Stimulated activated CD4-positive, alpha-beta T cell treated with anti-CD3 and anti-CD28 coated beads, Interleukin-4, amount 100 ng/mL, for 24 hours (primary cell): ENCODE data around the gene LFNG.

Experiments
- DNase-seq: peaks from one replicate; pipeline ENCODE4 v3.0.0-alpha.2; 2020

The LFNG gene

GRCh38 chr7:2504128-2504888, 15.3 kb upstream of the LFNG start:
- no peak for DNase-seq

GRCh38 chr7:2504889-2505375, 14.6 kb upstream of the LFNG start:
- DNase-seq = no peak

DNA sequence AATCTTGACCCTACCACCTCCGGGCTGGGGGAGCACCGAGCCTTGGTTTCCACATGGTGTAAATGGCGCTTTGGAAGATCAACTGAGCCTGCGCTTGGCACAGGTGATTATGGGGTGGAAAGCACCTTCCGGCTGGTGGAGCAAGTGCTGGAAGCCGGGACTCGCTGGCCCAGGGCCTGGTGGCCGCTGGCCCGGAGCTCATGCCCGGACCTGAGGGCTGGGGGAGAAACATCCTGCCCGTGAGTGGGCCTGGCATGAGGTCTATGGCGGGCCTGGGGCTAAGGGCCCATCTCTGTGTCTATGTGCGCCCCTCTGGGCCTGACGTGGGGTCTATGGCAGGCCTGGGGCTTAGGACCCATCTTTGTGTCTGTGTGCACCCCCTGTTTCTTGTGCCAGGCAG, 14.2 kb upstream of the LFNG start:
- DNase-seq = no peak

- no peak for DNase-seq
Measured at GRCh38 chr7:2507208-2507916, 12.2 kb upstream of the LFNG start.

- no peak for DNase-seq
Measured at GRCh38 chr7:2507917-2508306, 11.7 kb upstream of the LFNG start.

DNA sequence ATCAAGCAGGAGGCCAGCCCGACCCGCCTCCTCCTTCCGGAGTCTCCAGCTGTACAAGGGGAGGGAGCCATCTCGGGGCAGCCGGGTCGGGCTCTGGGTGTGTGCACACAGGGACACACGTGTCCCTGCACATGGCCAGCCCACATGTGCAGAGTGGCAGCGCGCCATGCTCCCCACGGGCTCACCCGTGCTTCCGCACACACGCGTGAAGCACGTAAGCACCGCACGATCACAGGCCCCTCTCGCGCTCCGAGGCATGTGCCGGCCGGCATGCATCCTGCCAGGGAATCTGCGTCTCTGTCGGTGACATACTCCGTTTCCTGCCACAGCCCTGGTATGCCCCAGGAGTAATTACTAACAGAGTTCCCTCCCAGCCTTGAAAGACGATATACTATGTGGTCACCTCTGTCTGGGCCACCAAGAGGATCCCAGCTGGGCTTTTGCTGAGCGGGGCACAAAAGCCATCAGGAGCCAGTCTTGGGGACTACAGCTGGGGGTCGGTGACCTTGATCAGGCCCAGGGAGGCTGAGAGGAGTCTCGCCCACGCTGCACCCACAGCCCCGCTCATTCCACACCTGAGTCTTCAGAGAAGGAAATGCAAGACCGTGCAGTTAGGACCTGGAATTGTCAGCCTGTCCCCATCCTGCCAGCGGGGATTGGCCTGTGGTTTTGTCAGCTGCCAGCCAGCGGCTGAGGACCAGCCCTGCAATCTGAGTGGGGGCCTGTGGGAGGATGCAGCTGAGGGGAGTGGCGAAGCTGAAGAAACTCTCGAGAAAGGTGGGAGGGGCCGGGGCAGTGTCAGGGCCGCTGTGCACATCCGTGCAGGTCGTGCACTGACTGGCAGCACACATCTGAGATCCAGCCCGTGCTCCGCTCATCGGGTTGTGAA, 11.0 kb upstream of the LFNG start:
- DNase-seq = peak; percentile 67

- DNase-seq = no peak
Measured at GRCh38 chr7:2509298-2509906, 10.2 kb upstream of the LFNG start.

DNA sequence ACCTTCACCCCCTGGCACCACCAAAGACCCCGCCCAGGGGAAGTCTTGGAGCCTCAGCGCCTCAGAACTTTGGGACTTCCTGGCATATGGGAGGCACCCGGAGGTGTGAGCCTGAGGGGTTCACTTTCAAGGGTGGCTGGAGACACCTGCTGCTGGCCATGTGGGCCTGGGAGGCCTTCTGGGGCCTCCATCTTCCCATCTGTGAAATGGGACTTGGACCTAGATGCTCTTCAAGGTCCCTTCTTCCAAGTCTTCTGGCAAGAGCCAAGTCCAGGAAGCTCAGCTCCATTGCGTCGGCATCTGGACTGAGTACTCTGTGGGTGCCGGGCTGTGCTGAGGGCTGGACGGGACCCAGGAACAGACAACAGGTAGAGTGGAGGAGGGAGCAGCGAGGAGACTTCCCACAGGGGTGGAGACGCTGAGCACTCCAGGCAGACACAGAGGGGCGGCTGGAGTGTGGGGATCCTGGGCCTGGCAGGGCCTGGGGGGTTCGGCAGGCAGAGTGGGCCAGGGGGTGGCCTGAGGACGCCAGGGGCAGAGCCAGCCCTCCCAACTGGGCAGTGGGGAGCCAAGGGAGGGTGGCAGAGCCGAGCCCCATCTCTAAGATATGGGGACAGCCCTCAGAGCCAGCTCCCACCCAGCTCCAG, 9.3 kb upstream of the LFNG start:
- no peak for DNase-seq

DNA sequence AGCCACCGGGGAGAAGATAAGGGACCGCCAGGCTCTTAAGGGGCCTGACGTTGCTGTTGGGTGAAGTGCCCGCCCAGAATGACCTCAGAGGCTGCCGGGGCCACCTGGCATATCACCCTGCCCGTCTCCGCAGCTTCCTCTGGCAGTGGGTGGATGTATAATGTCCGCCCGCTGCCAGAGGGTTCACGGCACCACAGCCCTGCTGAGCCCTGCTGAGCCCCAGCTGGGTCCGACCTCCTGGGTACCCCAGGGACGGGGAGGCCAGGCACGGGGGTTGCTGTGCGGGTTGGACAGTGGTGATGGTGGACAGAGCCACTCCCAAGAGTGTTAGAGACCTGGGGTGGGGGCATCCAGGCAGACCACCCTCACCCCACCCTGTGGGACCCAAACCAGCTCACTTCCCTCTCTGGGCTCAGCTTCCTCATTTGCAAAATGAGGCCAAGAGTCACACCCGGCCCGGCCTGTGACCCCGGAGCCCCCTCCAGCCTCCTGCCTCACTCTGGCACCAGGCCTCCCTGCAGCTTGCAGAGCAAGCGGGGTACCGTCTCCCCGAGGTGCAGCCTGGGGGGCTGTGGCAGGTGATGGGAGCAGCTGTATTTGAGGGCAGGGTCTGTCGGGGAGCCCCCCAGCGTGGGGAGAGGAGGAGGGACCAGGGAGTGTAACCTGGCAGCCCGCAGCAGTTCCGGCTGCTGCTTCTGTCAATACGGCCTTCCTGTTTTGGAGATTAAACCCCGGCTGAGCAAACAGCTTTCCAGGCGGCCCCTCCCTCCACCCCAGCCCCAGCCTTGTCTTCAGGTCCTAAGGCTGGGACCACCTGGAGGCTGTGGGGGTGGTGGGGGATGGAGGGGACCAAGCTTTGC, 8.4 kb upstream of the LFNG start:
- DNase-seq = peak; percentile 50

DNA sequence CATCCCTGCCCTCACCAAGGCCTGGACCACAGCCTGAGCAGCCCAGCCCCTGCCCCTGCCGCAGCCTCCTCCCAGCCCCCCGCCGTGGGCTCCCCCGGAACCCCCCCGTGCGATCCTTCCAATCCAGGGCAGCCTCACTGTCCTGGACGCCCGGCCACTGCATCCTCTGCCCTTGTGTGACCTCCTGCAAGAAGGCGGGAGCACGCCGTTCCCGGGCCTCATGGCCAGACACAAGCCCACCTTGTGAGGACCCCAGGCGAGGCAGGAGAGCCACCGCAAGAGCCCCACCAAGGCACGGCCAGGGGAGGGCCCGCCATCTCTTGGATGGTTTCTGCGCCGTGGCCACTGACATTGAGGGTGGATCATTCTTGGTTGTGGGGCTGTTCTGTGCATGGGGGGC, 7.8 kb upstream of the LFNG start:
- DNase-seq = no peak

DNA sequence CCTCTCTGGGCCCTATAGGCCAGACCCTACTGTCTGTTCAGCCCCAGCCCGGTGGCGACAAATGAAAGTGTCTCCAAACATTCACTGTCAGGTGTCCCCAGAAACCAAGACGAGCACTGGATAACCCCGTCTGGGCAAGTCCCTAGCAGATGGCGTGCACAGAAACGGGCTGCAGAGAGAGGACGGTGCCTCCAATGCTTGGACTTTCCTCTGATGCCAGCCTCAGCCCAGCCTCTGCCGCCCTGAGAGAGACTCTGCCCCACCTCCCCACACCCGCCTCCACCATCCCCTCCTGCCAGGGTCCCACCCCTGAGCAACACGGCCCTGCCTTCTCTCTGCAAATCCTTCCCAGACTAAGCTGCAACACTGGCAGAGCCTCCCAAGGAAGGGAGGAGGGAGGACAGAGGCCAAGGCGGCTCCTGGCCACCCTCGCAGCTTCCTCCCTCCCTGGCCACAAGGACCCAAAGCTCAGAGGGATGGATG, 7.4 kb upstream of the LFNG start:
- DNase-seq = no peak

- no peak for DNase-seq
Measured at GRCh38 chr7:2512713-2513112, 6.9 kb upstream of the LFNG start.

DNA sequence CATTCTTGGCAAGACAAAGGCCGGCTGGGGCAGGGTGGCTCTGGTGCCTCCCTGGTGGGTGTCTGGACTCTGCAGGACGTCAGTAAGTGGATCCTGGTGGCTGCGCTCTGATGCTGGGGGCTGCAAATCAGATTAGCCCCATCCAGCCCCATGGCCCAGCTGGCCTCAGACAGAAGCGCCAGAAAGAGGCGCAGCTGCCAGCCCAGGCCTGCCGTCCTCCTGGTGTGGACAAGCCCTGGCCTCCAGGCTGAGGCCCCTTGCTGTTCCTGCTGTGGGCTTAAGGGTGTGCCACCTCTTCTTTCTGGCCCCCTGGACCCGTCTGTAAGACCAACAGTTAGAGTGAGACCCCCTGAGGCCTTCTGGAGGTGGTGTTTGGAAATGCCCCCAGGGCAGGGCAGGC, 5.9 kb upstream of the LFNG start:
- DNase-seq = no peak

DNA sequence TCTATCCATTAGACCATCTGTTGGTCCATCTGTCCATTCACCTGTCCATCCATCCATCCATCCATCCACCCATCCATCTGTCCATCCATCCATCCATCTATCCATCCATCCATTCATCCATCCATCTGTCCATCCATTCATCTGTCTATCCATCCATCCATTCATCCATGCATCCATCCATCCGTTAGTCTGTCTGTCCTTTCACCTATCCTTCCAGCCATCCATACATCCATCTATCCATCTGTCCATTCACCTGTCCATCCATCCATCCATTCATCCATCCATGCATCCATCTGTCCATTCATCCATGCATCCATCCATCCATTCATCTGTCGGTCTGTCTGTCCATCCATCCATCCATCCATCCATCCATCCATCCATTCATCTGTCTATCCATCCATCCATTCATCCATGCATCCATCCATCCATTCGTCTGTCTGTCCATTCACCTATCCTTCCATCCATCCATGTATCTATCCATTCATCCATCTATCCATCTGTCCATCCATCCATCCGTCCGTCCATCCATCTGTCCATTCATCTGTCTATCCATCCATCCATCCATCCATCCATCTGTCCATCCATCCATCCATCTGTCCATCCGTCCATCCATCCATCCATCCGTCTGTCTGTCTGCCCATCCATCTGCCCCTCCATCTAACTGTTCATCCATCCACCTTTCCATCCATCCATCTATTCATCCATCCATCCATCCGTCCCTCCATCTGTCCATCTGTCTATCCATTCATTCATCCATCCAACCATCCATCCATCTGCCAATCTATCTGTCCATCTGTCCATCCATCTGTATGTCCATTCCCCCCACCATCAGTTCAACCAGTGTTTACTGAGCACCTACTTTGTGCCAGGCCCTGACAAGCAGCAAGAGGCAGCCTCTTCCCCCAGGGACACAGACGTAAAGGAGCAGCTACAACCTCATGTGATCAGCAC, 4.8 kb upstream of the LFNG start:
- DNase-seq = no peak

DNA sequence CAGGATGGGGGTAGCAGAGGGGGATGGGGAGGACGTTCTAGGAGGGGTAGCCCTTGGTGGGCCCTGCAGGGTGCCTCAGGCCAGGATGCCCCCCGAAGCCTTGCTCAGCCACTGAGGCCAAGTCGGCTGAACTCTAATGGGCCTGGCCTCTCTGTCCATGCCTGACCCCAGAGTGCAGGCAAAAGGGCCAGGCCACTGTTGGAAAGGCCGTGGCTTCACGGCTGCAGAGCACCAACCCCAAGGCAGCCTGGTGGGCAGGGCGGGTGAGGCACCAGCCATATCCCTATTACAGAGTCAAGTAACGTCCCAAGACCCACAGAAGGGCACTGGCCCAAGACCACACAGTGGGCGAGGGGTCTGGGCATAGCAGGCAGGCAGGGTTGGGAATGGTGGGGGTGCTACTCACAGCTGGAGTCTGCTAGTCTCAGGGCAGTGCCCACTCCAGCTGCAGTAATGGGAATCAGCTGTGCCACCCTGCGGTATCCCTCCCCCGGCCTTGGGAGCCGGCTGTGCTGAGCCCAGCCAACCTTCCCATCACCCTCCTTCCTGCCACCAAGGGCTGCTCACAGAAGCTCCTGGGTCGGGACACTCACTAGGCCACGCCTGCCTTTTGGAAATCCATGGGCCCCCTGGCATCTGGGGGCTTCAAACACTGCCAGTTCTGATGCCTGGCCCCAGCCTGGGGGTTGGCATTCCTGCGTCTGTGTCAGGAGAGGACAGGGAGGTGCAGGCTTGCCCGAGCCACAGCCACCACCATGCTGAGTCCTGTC, 4.0 kb upstream of the LFNG start:
- no peak for DNase-seq

- DNase-seq = no peak
Measured at GRCh38 chr7:2516194-2516555, 3.4 kb upstream of the LFNG start.

- no peak for DNase-seq
Measured at GRCh38 chr7:2517026-2517425, 2.5 kb upstream of the LFNG start.

- DNase-seq = no peak
Measured at GRCh38 chr7:2517678-2518507, 1.7 kb upstream of the LFNG start.

- no peak for DNase-seq
Measured at GRCh38 chr7:2518737-2519118, 846 bp upstream of the LFNG start.
